ENCODE measurements around the gene SGMS1. TPM values are rescaled to one million over a fixed set of nuclear protein-coding genes. Genes with fewer than 3 reads are reported as not detected.

SGMS1 gene
- total and polyA plus RNA-seq, 2 experiments from 2014 or later, result 15.0 to 34.7 TPM

DNA sequence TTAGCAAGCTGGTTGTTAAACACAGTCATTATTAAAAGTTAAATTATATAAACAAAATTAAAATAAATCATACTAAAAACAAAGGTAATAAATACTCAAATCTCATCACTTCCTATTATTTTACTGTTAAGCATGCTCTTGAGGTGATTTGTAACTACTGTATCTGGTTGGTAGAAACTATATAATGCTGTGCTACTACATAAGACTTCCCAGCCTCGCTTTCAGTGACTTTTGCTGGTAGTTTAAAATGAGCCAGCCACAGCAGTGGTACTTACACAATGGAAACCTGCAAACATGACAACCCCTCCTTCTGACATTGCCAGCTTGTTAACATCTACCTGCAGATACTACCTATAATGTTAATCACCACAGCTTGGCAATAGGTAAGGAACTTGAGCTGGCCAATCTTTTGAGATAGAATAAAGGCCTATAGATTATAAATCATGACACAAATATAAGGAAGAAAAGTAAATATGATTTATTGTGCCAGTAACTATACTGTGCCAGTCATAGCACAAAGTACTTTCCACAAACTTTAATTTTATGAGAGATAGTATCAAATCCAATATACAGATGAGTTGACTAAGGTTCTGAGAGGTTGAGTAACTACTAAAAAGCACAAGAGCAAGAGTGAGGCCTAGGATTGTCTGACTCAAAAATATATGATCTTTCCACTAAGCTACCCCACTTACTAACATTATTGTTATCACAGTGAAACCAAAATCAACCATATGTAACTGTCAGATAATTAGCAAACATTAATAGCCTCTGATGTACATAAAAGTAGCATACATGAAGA, 191.3 kb downstream of the SGMS1 start:
- Histone ChIP-seq H3K36me3 (ENCODE audit: insufficient read depth) (no peaks in the 10 kb centered on the region), H3F3A (replicated peaks; ENCODE audit: low read depth) (no peaks in the 10 kb centered on the region), H2AFZ (no peak overlapping the region), H3K4me3 (no peak overlapping the region), H4K20me1 (replicated peaks; ENCODE audit: insufficient read depth) (no peaks in the 10 kb centered on the region), H3K4me2 (no peak overlapping the region), H3K4me1 (ENCODE audit: insufficient read depth) (peaks cover 13% of the 10 kb centered on the region), H3K27ac (ENCODE audit: low read depth) (no peak overlapping the region), H3K79me2 (replicated peaks; ENCODE audit: insufficient read depth) (no peaks in the 10 kb centered on the region), H3K27me3 (ENCODE audit: insufficient read depth) (no peaks in the 10 kb centered on the region), H3K9me2 (ENCODE audit: insufficient read depth) (no peaks in the 10 kb centered on the region)
- no peak for TF ChIP-seq NANOG (IDR thresholded peaks at IDR 0.05; ENCODE audit: borderline replicate concordance)
- TF ChIP-seq, protein P1, sequence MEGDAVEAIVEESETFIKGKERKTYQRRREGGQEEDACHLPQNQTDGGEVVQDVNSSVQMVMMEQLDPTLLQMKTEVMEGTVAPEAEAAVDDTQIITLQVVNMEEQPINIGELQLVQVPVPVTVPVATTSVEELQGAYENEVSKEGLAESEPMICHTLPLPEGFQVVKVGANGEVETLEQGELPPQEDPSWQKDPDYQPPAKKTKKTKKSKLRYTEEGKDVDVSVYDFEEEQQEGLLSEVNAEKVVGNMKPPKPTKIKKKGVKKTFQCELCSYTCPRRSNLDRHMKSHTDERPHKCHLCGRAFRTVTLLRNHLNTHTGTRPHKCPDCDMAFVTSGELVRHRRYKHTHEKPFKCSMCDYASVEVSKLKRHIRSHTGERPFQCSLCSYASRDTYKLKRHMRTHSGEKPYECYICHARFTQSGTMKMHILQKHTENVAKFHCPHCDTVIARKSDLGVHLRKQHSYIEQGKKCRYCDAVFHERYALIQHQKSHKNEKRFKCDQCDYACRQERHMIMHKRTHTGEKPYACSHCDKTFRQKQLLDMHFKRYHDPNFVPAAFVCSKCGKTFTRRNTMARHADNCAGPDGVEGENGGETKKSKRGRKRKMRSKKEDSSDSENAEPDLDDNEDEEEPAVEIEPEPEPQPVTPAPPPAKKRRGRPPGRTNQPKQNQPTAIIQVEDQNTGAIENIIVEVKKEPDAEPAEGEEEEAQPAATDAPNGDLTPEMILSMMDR (conservative IDR thresholded peaks at IDR 0.05; ENCODE audit: low read depth in 2 of 2), result no peak
- no peak for TF ChIP-seq EZH2 (IDR thresholded peaks at IDR 0.05; ENCODE audit: low read depth, unreplicated experiment)
- TF ChIP-seq ZNF331 (CRISPR knock-in tag; IDR thresholded peaks at IDR 0.05; ENCODE audit: low read depth), result no peak
- TF ChIP-seq, protein P2, sequence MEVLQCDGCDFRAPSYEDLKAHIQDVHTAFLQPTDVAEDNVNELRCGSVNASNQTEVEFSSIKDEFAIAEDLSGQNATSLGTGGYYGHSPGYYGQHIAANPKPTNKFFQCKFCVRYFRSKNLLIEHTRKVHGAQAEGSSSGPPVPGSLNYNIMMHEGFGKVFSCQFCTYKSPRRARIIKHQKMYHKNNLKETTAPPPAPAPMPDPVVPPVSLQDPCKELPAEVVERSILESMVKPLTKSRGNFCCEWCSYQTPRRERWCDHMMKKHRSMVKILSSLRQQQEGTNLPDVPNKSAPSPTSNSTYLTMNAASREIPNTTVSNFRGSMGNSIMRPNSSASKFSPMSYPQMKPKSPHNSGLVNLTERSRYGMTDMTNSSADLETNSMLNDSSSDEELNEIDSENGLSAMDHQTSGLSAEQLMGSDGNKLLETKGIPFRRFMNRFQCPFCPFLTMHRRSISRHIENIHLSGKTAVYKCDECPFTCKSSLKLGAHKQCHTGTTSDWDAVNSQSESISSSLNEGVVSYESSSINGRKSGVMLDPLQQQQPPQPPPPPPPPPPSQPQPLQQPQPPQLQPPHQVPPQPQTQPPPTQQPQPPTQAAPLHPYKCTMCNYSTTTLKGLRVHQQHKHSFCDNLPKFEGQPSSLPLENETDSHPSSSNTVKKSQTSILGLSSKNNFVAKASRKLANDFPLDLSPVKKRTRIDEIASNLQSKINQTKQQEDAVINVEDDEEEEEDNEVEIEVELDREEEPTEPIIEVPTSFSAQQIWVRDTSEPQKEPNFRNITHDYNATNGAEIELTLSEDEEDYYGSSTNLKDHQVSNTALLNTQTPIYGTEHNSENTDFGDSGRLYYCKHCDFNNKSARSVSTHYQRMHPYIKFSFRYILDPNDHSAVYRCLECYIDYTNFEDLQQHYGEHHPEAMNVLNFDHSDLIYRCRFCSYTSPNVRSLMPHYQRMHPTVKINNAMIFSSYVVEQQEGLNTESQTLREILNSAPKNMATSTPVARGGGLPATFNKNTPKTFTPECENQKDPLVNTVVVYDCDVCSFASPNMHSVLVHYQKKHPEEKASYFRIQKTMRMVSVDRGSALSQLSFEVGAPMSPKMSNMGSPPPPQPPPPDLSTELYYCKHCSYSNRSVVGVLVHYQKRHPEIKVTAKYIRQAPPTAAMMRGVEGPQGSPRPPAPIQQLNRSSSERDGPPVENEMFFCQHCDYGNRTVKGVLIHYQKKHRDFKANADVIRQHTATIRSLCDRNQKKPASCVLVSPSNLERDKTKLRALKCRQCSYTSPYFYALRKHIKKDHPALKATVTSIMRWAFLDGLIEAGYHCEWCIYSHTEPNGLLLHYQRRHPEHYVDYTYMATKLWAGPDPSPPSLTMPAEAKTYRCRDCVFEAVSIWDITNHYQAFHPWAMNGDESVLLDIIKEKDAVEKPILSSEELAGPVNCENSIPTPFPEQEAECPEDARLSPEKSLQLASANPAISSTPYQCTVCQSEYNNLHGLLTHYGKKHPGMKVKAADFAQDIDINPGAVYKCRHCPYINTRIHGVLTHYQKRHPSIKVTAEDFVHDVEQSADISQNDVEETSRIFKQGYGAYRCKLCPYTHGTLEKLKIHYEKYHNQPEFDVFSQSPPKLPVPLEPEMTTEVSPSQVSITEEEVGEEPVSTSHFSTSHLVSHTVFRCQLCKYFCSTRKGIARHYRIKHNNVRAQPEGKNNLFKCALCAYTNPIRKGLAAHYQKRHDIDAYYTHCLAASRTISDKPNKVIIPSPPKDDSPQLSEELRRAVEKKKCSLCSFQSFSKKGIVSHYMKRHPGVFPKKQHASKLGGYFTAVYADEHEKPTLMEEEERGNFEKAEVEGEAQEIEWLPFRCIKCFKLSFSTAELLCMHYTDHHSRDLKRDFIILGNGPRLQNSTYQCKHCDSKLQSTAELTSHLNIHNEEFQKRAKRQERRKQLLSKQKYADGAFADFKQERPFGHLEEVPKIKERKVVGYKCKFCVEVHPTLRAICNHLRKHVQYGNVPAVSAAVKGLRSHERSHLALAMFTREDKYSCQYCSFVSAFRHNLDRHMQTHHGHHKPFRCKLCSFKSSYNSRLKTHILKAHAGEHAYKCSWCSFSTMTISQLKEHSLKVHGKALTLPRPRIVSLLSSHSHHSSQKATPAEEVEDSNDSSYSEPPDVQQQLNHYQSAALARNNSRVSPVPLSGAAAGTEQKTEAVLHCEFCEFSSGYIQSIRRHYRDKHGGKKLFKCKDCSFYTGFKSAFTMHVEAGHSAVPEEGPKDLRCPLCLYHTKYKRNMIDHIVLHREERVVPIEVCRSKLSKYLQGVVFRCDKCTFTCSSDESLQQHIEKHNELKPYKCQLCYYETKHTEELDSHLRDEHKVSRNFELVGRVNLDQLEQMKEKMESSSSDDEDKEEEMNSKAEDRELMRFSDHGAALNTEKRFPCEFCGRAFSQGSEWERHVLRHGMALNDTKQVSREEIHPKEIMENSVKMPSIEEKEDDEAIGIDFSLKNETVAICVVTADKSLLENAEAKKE (CRISPR knock-in tag; IDR thresholded peaks at IDR 0.05), result no peak
- TF ChIP-seq JUNB (IDR thresholded peaks at IDR 0.05; ENCODE audit: unreplicated experiment), result no peak
- TF ChIP-seq, protein P3, sequence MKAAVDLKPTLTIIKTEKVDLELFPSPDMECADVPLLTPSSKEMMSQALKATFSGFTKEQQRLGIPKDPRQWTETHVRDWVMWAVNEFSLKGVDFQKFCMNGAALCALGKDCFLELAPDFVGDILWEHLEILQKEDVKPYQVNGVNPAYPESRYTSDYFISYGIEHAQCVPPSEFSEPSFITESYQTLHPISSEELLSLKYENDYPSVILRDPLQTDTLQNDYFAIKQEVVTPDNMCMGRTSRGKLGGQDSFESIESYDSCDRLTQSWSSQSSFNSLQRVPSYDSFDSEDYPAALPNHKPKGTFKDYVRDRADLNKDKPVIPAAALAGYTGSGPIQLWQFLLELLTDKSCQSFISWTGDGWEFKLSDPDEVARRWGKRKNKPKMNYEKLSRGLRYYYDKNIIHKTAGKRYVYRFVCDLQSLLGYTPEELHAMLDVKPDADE (IDR thresholded peaks at IDR 0.05), result no peak
- no peak for TF ChIP-seq STAT1 (IDR thresholded peaks at IDR 0.05; ENCODE audit: unreplicated experiment)
- TF ChIP-seq CREB1 (CRISPR knock-in tag; IDR thresholded peaks at IDR 0.05; ENCODE audit: low read depth), result no peak
- no peak for TF ChIP-seq POLR2AphosphoS5 (IDR thresholded peaks at IDR 0.05; ENCODE audit: low read depth)
- TF ChIP-seq EZH2phosphoT487 (IDR thresholded peaks at IDR 0.05; ENCODE audit: unreplicated experiment), result no peak
- no peak for TF ChIP-seq ZNF114 (CRISPR knock-in tag; IDR thresholded peaks at IDR 0.05)
- H3K27me3 Mint-ChIP-seq (ENCODE audit: insufficient read depth, low read depth, poor library complexity), result peaks cover 3% of the 10 kb centered on the region
- H3K4me1 Mint-ChIP-seq, result peaks cover 26% of the 10 kb centered on the region
- no peak for DNase-seq (ENCODE audit: low spot score)
- H3K4me3 Mint-ChIP-seq, result no peak overlapping the region
- H3K36me3 Mint-ChIP-seq (ENCODE audit: low read depth), result no peaks in the 10 kb centered on the region; the same call in 2 of the 3 replicates
- ATAC-seq, result no peak
- H3K9me3 Mint-ChIP-seq, result no peaks in the 10 kb centered on the region
- no peak overlapping the region for H3K27ac Mint-ChIP-seq
